ENCODE results near the gene HERC2. TPM values are rescaled to one million over a fixed set of nuclear protein-coding genes. Genes with fewer than 3 reads are reported as not detected.
A peak's percentile ranks its signal among the peaks of the same experiment; 100 is the strongest.

The HERC2 gene
- total and polyA plus RNA-seq, 10 donors = 16.1 to 79.8 (median 58.9) TPM

GRCh38 chr15:28093752-28094535 is 228.0 kb downstream of the HERC2 start:
- Histone ChIP-seq H3K27ac (no peak overlapping the region), H3K4me3 (peak overlapping the region in 3 of 8 donors; percentile 45 to 68 (median 54)), H3K9me3 (peaks cover 9 to 35% (median 28%) of the 10 kb centered on the region in 8 donors), H3K4me1 (peaks cover 30 to 52% (median 44%) of the 10 kb centered on the region in 6 donors), H3K27me3 (replicated peaks in 1 of 7) (peaks cover 0 to 92% (median 60%) of the 10 kb centered on the region in 7 donors), H3K36me3 (no peaks in the 10 kb centered on the region)
- intact Hi-C loops (cut with DNase I; ENCODE audit: low total_unique reads) = no loop called here
- TF ChIP-seq, protein P1, sequence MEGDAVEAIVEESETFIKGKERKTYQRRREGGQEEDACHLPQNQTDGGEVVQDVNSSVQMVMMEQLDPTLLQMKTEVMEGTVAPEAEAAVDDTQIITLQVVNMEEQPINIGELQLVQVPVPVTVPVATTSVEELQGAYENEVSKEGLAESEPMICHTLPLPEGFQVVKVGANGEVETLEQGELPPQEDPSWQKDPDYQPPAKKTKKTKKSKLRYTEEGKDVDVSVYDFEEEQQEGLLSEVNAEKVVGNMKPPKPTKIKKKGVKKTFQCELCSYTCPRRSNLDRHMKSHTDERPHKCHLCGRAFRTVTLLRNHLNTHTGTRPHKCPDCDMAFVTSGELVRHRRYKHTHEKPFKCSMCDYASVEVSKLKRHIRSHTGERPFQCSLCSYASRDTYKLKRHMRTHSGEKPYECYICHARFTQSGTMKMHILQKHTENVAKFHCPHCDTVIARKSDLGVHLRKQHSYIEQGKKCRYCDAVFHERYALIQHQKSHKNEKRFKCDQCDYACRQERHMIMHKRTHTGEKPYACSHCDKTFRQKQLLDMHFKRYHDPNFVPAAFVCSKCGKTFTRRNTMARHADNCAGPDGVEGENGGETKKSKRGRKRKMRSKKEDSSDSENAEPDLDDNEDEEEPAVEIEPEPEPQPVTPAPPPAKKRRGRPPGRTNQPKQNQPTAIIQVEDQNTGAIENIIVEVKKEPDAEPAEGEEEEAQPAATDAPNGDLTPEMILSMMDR (IDR thresholded peaks at IDR 0.05 in 8 of 11, conservative IDR thresholded peaks at IDR 0.05 in 3 of 11) = no peak
- TF ChIP-seq POLR2AphosphoS5 (IDR thresholded peaks at IDR 0.05) = no peak
- peak; percentile 72 for DNase-seq
- 46 to 54% (median 49%) methylated on average over 16 to 20 of the region's 20 CpGs for WGBS, 5 donors

- Histone ChIP-seq H3K27me3 (replicated peaks in 1 of 7) (peaks cover 0 to 65% (median 36%) of the 10 kb centered on the region in 7 donors), H3K36me3 (no peaks in the 10 kb centered on the region), H3K4me1 (peaks cover 19 to 26% (median 23%) of the 10 kb centered on the region in 6 donors), H3K4me3 (no peak overlapping the region), H3K27ac (no peak overlapping the region), H3K9me3 (peaks cover 10 to 46% (median 37%) of the 10 kb centered on the region in 8 donors)
- WGBS, 5 donors = 75 to 97% (median 95%) methylated on average over 2 of the region's 2 CpGs
- intact Hi-C loops (cut with DNase I; ENCODE audit: low total_unique reads) = no loop called here
- DNase-seq = no peak
- TF ChIP-seq POLR2AphosphoS5 (IDR thresholded peaks at IDR 0.05) = no peak
- TF ChIP-seq POLR2A (IDR thresholded peaks at IDR 0.05) = no peak
- TF ChIP-seq, protein P1 (IDR thresholded peaks at IDR 0.05 in 8 of 11, conservative IDR thresholded peaks at IDR 0.05 in 3 of 11) = no peak
Observed at GRCh38 chr15:28091313-28091712, 230.7 kb downstream of the HERC2 start.

GRCh38 chr15:28086175-28086703 is 235.7 kb downstream of the HERC2 start:
- no peaks in the 10 kb centered on the region for H3K4me1 ChIP-seq
- intact Hi-C loops (cut with DNase I; ENCODE audit: low total_unique reads) = no loop called here
- DNase-seq = peak; percentile 72
- WGBS, 5 donors = 14 to 37% (median 32%) methylated on average over 2 of the region's 2 CpGs
- peaks cover 6 to 48% (median 28%) of the 10 kb centered on the region in 8 donors for H3K9me3 ChIP-seq
- H3K27me3 ChIP-seq (replicated peaks in 1 of 7) = peaks cover 0 to 24% (median under 1%) of the 10 kb centered on the region in 7 donors
- no peak for TF ChIP-seq POLR2AphosphoS5 (IDR thresholded peaks at IDR 0.05)
- TF ChIP-seq, protein P1 (IDR thresholded peaks at IDR 0.05 in 8 of 11, conservative IDR thresholded peaks at IDR 0.05 in 3 of 11) = peak; percentile 21 to 81 (median 62)
- H3K4me3 ChIP-seq = no peak overlapping the region
- H3K27ac ChIP-seq = no peak overlapping the region
- H3K36me3 ChIP-seq = no peaks in the 10 kb centered on the region

DNA sequence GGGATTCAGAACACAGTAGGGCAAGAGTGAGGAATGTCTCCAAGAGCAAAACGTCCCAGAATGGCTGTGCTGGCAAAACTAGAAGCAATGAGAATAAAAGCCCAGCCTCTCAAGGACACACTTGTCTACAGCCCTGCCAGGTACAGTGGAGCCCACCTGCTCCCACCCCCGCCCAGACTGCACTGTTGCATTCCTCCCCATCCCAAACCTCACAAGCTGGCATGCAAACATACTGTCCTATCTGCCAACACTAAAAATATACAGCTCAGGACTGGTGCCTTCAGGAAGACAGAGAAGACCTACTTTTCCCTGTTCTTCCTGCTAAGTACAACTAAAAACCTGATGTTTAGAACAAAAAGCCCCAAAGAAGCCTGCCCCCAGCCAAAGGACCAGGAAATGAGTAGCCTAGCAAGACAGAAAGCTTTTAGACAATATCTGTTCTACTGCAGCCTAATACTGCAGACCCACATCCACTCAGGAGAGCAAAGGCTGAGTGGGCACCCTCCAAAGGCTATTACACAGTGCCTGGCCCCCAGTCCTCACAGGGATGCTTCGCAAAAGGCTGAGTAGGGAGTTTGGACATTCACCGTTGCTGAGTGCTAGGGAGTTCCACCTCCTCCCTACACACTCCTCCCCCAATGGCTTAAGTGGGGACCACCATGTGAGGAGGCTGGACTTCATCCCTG is 236.3 kb downstream of the HERC2 start:
- TF ChIP-seq POLR2AphosphoS5 (IDR thresholded peaks at IDR 0.05) (no peak), POLR2A (IDR thresholded peaks at IDR 0.05) (no peak)
- TF ChIP-seq, protein P1 (IDR thresholded peaks at IDR 0.05 in 8 of 11, conservative IDR thresholded peaks at IDR 0.05 in 3 of 11) = no peak
- intact Hi-C loops (cut with DNase I; ENCODE audit: low total_unique reads) = no loop called here
- DNase-seq = no peak
- 73 to 87% (median 75%) methylated on average over 4 of the region's 4 CpGs for WGBS, 5 donors
- Histone ChIP-seq H3K4me3 (no peak overlapping the region), H3K36me3 (no peaks in the 10 kb centered on the region), H3K27ac (no peak overlapping the region), H3K4me1 (no peaks in the 10 kb centered on the region), H3K9me3 (peaks cover 0 to 42% (median 22%) of the 10 kb centered on the region in 8 donors), H3K27me3 (replicated peaks in 1 of 7) (peaks cover 0 to 21% (median 0%) of the 10 kb centered on the region in 7 donors)

All from spleen (tissue), 11 donors.